H9 (cell line): ENCODE results near the gene SLC16A7. TPM values are rescaled to one million over a fixed set of nuclear protein-coding genes. Genes with fewer than 3 reads are reported as not detected.

Experiments used
- DNase-seq: peaks from one replicate; pipeline ENCODE4 v3.0.0-alpha.2; 2017
- H2AFZ ChIP-seq: one replicate; pipeline ENCODE4 v1.6.1; 2013; ENCODE audit warnings: mild to moderate bottlenecking, low read length, control low read depth, moderate library complexity
- H2AK5ac ChIP-seq: 2 replicates; pipeline ENCODE4 v1.6.1; 2013; ENCODE audit warnings: low read length, control low read depth, mixed read lengths; ENCODE audit not compliant: insufficient read length
- H2BK120ac ChIP-seq: one replicate; pipeline ENCODE4 v1.6.1; 2013; ENCODE audit warnings: low read depth, mild to moderate bottlenecking, low read length, control low read depth, inconsistent platforms; ENCODE audit not compliant: poor library complexity, severe bottlenecking
- H2BK12ac ChIP-seq: 2 replicates; pipeline ENCODE4 v1.6.1; 2013; ENCODE audit warnings: low read length, control low read depth, mixed read lengths, low read depth; ENCODE audit not compliant: insufficient read length
- H2BK15ac ChIP-seq: 2 replicates; pipeline ENCODE4 v1.6.1; 2013; ENCODE audit warnings: low read depth, low read length, control low read depth
- H2BK20ac ChIP-seq: one replicate; pipeline ENCODE4 v1.6.1; 2013; ENCODE audit warnings: low read depth, mild to moderate bottlenecking, low read length, control low read depth, inconsistent platforms; ENCODE audit not compliant: poor library complexity, severe bottlenecking
- H2BK5ac ChIP-seq: 2 replicates; pipeline ENCODE4 v1.6.1; 2013; ENCODE audit warnings: low read length, control low read depth, mixed read lengths; ENCODE audit not compliant: insufficient read length
- H3K14ac ChIP-seq: 2 replicates; pipeline ENCODE4 v1.6.1; 2013; ENCODE audit warnings: low read length, control low read depth; ENCODE audit not compliant: insufficient read depth
- H3K18ac ChIP-seq: 2 replicates; pipeline ENCODE4 v1.6.1; 2013; ENCODE audit warnings: low read depth, mild to moderate bottlenecking, mixed read lengths, low read length, control low read depth; ENCODE audit not compliant: insufficient read length
- H3K23ac ChIP-seq: 2 replicates; pipeline ENCODE4 v1.6.1; 2013; ENCODE audit warnings: low read length, control low read depth, mixed read lengths, low read depth; ENCODE audit not compliant: insufficient read length
- H3K23me2 ChIP-seq: 2 replicates; pipeline ENCODE4 v1.6.1; 2013; ENCODE audit warnings: low read depth, mild to moderate bottlenecking, mixed read lengths, low read length, control low read depth; ENCODE audit not compliant: insufficient read length, poor library complexity, severe bottlenecking
- H3K27ac ChIP-seq: 2 replicates; pipeline ENCODE4 v1.5.1; 2013; ENCODE audit warnings: low read length, control low read depth, mixed read lengths, low read depth; ENCODE audit not compliant: insufficient read length
- H3K27me3 ChIP-seq: 2 replicates; pipeline ENCODE4 v1.6.1; 2013; ENCODE audit warnings: low read length, control low read depth, inconsistent platforms; ENCODE audit not compliant: insufficient read depth
- H3K4ac ChIP-seq: 2 replicates; pipeline ENCODE4 v1.6.1; 2013; ENCODE audit warnings: low read depth, mild to moderate bottlenecking, control low read depth, inconsistent platforms, low read length, moderate library complexity
- H3K4me1 ChIP-seq: 2 replicates; pipeline ENCODE4 v1.6.1; 2013; ENCODE audit warnings: low read length, control low read depth, inconsistent platforms; ENCODE audit not compliant: insufficient read depth
- H3K4me2 ChIP-seq: 2 replicates; pipeline ENCODE4 v1.6.1; 2013; ENCODE audit warnings: low read length, control low read depth, mixed read lengths; ENCODE audit not compliant: insufficient read length, insufficient read depth
- H3K56ac ChIP-seq: 2 replicates; pipeline ENCODE4 v1.6.1; 2013; ENCODE audit warnings: low read depth, mild to moderate bottlenecking, mixed read lengths, low read length, control low read depth; ENCODE audit not compliant: insufficient read length
- H3K79me1 ChIP-seq: 2 replicates; pipeline ENCODE4 v1.6.1; 2013; ENCODE audit warnings: low read depth, mild to moderate bottlenecking, moderate library complexity, low read length, control low read depth, inconsistent platforms; ENCODE audit not compliant: insufficient read depth, poor library complexity, severe bottlenecking
- H3K79me2 ChIP-seq: 2 replicates; pipeline ENCODE4 v1.6.1; 2013; ENCODE audit warnings: low read length, control low read depth, inconsistent platforms; ENCODE audit not compliant: insufficient read depth
- H3K9ac ChIP-seq: 2 replicates; pipeline ENCODE4 v1.6.1; 2013; ENCODE audit warnings: low read length, control low read depth, mixed read lengths; ENCODE audit not compliant: insufficient read length; ENCODE audit errors: extremely low read depth
- H3K9me3 ChIP-seq: one replicate; pipeline ENCODE4 v1.6.1; 2013; ENCODE audit warnings: low read depth, low read length, inconsistent platforms; ENCODE audit not compliant: control insufficient read depth
- H3T11ph ChIP-seq: one replicate; pipeline ENCODE4 v1.6.1; 2013; ENCODE audit warnings: mild to moderate bottlenecking, low read length, control low read depth, inconsistent platforms
- H4K20me1 ChIP-seq: one replicate; pipeline ENCODE4 v1.6.1; 2013; ENCODE audit not compliant: control insufficient read depth, insufficient read length, insufficient read depth
- H4K5ac ChIP-seq: 2 replicates; pipeline ENCODE4 v1.6.1; 2013; ENCODE audit warnings: low read depth, mild to moderate bottlenecking, mixed read lengths, low read length, control low read depth; ENCODE audit not compliant: insufficient read length
- H4K8ac ChIP-seq: replicated peaks from 2 replicates; pipeline ENCODE4 v1.6.1; 2013; ENCODE audit warnings: low read length, control low read depth, mixed read lengths, low read depth; ENCODE audit not compliant: insufficient read length
- H4K91ac ChIP-seq: 2 replicates; pipeline ENCODE4 v1.6.1; 2013; ENCODE audit warnings: low read depth, mild to moderate bottlenecking, moderate library complexity, mixed read lengths, low read length, control low read depth; ENCODE audit not compliant: insufficient read length
- H3K27ac Mint-ChIP-seq, 3 experiments: 2 replicates in 2 of 3; 3 replicates in 1 of 3; pipeline ENCODE4 v1.8.0; 2020 to 2021; ENCODE audit warnings: mixed read lengths in 3 of 3, mild to moderate bottlenecking in 1 of 3, moderate library complexity in 1 of 3
- H3K27me3 Mint-ChIP-seq: 2 replicates; pipeline ENCODE4 v1.8.0; 2021; ENCODE audit warnings: low read depth, mild to moderate bottlenecking, moderate library complexity, mixed read lengths
- H3K36me3 Mint-ChIP-seq, 3 experiments: 2 replicates in 2 of 3; 3 replicates in 1 of 3; pipeline ENCODE4 v1.8.0; 2020 to 2021; ENCODE audit warnings: low read depth in 3 of 3, mixed read lengths in 3 of 3; ENCODE audit not compliant: insufficient read depth in 1 of 3
- H3K4me1 Mint-ChIP-seq, 2 experiments: 2 replicates each; pipeline ENCODE4 v1.8.0; 2020; ENCODE audit warnings: mixed read lengths in 2 of 2
- H3K4me3 Mint-ChIP-seq, 2 experiments: 2 replicates in 1 of 2; 3 replicates in 1 of 2; pipeline ENCODE4 v1.8.0; 2020 to 2021; ENCODE audit warnings: mild to moderate bottlenecking in 2 of 2, mixed read lengths in 2 of 2, moderate library complexity in 1 of 2
- H3K9me3 Mint-ChIP-seq, 2 experiments: 2 replicates in 1 of 2; 3 replicates in 1 of 2; pipeline ENCODE4 v1.8.0; 2020; ENCODE audit warnings: mild to moderate bottlenecking in 2 of 2, mixed read lengths in 2 of 2, moderate library complexity in 1 of 2
- total RNA-seq: library from RNA; stranded (reverse); gene quantifications from 2 replicates; pipeline ENCODE4 v1.2.1, GENCODE V29; 2021
- TF ChIP-seq, protein P1 (sequence below): fragments of 200-600 bp; sonication (generic); conservative IDR thresholded peaks from 3 replicates; pipeline ENCODE4 v1.8.0; 2021; ENCODE audit warnings: antibody characterized with exemption, mild to moderate bottlenecking

Gene SLC16A7
- total RNA-seq, 1 experiment from 2014 or later = 2.2 TPM

DNA sequence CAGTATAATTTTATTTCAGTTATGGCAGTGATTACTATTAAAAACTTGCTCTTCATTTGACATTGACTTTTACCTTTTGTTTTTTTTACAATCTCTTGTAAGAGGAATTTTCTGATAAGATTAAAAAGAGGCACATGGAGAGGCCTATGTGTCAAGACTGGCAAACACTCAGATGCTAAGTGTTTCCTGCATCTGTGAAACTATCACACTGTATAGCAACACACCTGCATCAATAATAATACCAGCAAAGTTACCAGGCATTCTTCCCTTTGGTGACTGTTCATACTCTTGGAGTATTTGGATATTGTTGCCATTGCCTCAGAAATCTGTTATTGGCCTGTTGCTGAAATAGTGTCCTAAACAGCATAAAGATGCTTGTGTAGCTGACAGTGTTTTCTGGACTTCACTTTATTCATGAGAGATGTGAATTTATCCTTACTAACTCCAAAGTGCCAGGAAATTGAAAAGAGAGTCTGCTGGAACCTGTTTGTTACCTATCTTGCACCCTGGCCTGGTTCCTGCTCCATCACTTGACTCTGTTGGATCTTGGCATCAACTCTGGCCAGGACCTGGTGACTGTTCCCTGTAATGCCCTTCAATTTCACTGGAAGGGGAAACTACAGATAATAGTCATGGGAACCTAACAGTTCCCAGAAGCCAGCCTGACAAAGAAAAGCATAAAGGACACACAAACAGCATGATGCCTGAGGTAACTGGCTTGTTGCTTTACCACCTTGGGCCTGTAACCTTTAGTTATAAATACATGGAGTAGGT, 19.8 kb downstream of the SLC16A7 start:
- H4K8ac ChIP-seq = no peak overlapping the region
- Mint-ChIP-seq H3K27me3 (no peaks in the 10 kb centered on the region; the same call in none of the 2 replicates), H3K4me1 (no peaks in the 10 kb centered on the region; a peak in 1 of 4 replicates), H3K36me3 (peaks cover 17 to 24% (median 22%) of the 10 kb centered on the region in 3 experiments), H3K27ac (peak overlapping the region in 1 of 3 experiments; percentile 48; a peak in 1 of 7 replicates), H3K9me3 (peaks cover 26 to 29% of the 10 kb centered on the region in 2 experiments), H3K4me3 (no peak overlapping the region)
- no peak overlapping the region for H4K5ac ChIP-seq
- H3K14ac ChIP-seq = no peak overlapping the region
- H3K79me2 ChIP-seq = no peaks in the 10 kb centered on the region
- no peak overlapping the region for H2BK12ac ChIP-seq
- H3T11ph ChIP-seq = no peak overlapping the region
- no peak for DNase-seq
- H3K4ac ChIP-seq = no peak overlapping the region
- H4K20me1 ChIP-seq = no peaks in the 10 kb centered on the region
- no peak overlapping the region for H2BK15ac ChIP-seq
- no peaks in the 10 kb centered on the region for H3K9me3 ChIP-seq
- H3K79me1 ChIP-seq = no peaks in the 10 kb centered on the region
- H3K18ac ChIP-seq = no peak overlapping the region
- no peak overlapping the region for H3K4me2 ChIP-seq
- H4K91ac ChIP-seq = no peak overlapping the region
- H2AK5ac ChIP-seq = no peak overlapping the region
- no peak overlapping the region for H2BK120ac ChIP-seq
- H2BK5ac ChIP-seq = no peak overlapping the region
- no peak overlapping the region for H3K27ac ChIP-seq
- H3K4me1 ChIP-seq = no peaks in the 10 kb centered on the region
- no peaks in the 10 kb centered on the region for H3K27me3 ChIP-seq
- no peaks in the 10 kb centered on the region for H3K23me2 ChIP-seq
- no peak overlapping the region for H3K23ac ChIP-seq
- no peak overlapping the region for H2AFZ ChIP-seq
- H3K56ac ChIP-seq = no peak overlapping the region
- no peak overlapping the region for H3K9ac ChIP-seq
- TF ChIP-seq, protein P1, sequence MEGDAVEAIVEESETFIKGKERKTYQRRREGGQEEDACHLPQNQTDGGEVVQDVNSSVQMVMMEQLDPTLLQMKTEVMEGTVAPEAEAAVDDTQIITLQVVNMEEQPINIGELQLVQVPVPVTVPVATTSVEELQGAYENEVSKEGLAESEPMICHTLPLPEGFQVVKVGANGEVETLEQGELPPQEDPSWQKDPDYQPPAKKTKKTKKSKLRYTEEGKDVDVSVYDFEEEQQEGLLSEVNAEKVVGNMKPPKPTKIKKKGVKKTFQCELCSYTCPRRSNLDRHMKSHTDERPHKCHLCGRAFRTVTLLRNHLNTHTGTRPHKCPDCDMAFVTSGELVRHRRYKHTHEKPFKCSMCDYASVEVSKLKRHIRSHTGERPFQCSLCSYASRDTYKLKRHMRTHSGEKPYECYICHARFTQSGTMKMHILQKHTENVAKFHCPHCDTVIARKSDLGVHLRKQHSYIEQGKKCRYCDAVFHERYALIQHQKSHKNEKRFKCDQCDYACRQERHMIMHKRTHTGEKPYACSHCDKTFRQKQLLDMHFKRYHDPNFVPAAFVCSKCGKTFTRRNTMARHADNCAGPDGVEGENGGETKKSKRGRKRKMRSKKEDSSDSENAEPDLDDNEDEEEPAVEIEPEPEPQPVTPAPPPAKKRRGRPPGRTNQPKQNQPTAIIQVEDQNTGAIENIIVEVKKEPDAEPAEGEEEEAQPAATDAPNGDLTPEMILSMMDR = no peak
- no peak overlapping the region for H2BK20ac ChIP-seq
